SK-N-SH treated with all-trans-retinoic acid at 6 μM for 48 hours (cell line): Measurements from ENCODE around the gene CYTH4.

ENCODE experiments used
- CSRNP3 ChIP-seq: fragments of 250-450 bp; sonication (Bioruptor Pico); IDR thresholded peaks from 2 replicates; pipeline ENCODE4 v1.5.1; 2021; ENCODE audit warnings: mild to moderate bottlenecking, moderate library complexity
- OSR1 ChIP-seq: fragments of 250-450 bp; sonication (Bioruptor Pico); IDR thresholded peaks from 2 replicates; pipeline ENCODE4 v1.8.0; 2022; ENCODE audit warnings: moderate library complexity, mild to moderate bottlenecking, inconsistent platforms
- TCF4 ChIP-seq: fragments of 250-450 bp; sonication (Bioruptor Pico); IDR thresholded peaks from 2 replicates; pipeline ENCODE4 v1.8.0; 2021; ENCODE audit warnings: mild to moderate bottlenecking, moderate library complexity, borderline replicate concordance
- TF ChIP-seq, protein P1 (sequence below): fragments of 250-450 bp; sonication (Bioruptor Pico); IDR thresholded peaks from 2 replicates; pipeline ENCODE4 v1.8.0; 2020; ENCODE audit warnings: mild to moderate bottlenecking, moderate library complexity, borderline replicate concordance
- TF ChIP-seq, protein P2 (sequence below): fragments of 250-450 bp; sonication (Bioruptor Pico); IDR thresholded peaks from 2 replicates; pipeline ENCODE4 v1.8.0; 2021; ENCODE audit warnings: low read depth, mild to moderate bottlenecking, moderate library complexity, borderline replicate concordance

- TF ChIP-seq TCF4 = no peak
- no peak for TF ChIP-seq OSR1
- no peak for TF ChIP-seq CSRNP3 (CRISPR knock-in tag)
- TF ChIP-seq, protein P1, sequence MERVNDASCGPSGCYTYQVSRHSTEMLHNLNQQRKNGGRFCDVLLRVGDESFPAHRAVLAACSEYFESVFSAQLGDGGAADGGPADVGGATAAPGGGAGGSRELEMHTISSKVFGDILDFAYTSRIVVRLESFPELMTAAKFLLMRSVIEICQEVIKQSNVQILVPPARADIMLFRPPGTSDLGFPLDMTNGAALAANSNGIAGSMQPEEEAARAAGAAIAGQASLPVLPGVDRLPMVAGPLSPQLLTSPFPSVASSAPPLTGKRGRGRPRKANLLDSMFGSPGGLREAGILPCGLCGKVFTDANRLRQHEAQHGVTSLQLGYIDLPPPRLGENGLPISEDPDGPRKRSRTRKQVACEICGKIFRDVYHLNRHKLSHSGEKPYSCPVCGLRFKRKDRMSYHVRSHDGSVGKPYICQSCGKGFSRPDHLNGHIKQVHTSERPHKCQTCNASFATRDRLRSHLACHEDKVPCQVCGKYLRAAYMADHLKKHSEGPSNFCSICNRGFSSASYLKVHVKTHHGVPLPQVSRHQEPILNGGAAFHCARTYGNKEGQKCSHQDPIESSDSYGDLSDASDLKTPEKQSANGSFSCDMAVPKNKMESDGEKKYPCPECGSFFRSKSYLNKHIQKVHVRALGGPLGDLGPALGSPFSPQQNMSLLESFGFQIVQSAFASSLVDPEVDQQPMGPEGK = no peak
- TF ChIP-seq, protein P2, sequence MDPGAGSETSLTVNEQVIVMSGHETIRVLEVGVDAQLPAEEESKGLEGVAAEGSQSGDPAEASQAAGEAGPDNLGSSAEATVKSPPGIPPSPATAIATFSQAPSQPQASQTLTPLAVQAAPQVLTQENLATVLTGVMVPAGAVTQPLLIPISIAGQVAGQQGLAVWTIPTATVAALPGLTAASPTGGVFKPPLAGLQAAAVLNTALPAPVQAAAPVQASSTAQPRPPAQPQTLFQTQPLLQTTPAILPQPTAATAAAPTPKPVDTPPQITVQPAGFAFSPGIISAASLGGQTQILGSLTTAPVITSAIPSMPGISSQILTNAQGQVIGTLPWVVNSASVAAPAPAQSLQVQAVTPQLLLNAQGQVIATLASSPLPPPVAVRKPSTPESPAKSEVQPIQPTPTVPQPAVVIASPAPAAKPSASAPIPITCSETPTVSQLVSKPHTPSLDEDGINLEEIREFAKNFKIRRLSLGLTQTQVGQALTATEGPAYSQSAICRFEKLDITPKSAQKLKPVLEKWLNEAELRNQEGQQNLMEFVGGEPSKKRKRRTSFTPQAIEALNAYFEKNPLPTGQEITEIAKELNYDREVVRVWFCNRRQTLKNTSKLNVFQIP (CRISPR knock-in tag) = no peak
Observed at GRCh38 chr22:37313376-37314314, 31.3 kb downstream of the CYTH4 start.
